Mesendoderm (in vitro differentiated cells): ENCODE measurements around the gene ZBBX. TPM values are rescaled to one million over a fixed set of nuclear protein-coding genes. Genes with fewer than 3 reads are reported as not detected.
"Not testable (repeated sequence)": the region's sequence is repeated elsewhere in the genome, so short reads cannot be mapped to it uniquely, and the experiment has no call there.

ENCODE experiments used
- DNase-seq: peaks from one replicate; pipeline ENCODE4 v3.0.0; 2013
- H2AK5ac ChIP-seq: 2 replicates; pipeline ENCODE4 v1.6.1; 2013; ENCODE audit warnings: low read length, inconsistent platforms
- H2BK120ac ChIP-seq: 2 replicates; pipeline ENCODE4 v1.6.1; 2013; ENCODE audit warnings: low read depth, mild to moderate bottlenecking, low read length, moderate library complexity, mixed read lengths
- H2BK15ac ChIP-seq: replicated peaks from 2 replicates; pipeline ENCODE4 v1.6.1; 2013; ENCODE audit warnings: low read depth, mild to moderate bottlenecking, moderate library complexity
- H2BK5ac ChIP-seq: 2 replicates; pipeline ENCODE4 v1.6.1; 2013; ENCODE audit warnings: low read length, inconsistent platforms
- H3K18ac ChIP-seq: 2 replicates; pipeline ENCODE4 v1.6.1; 2013; ENCODE audit warnings: mild to moderate bottlenecking, low read length, mixed read lengths
- H3K23ac ChIP-seq: one replicate; pipeline ENCODE4 v1.6.1; 2013; ENCODE audit warnings: low read length
- H3K27ac ChIP-seq: 2 replicates; pipeline ENCODE4 v1.5.1; 2013; ENCODE audit warnings: low read depth, mild to moderate bottlenecking, inconsistent platforms, low read length, moderate library complexity
- H3K27me3 ChIP-seq: 2 replicates; pipeline ENCODE4 v1.6.1; 2013; ENCODE audit warnings: low read length, control low read depth, mild to moderate bottlenecking, inconsistent platforms; ENCODE audit not compliant: insufficient read depth, poor library complexity
- H3K36me3 ChIP-seq: 2 replicates; pipeline ENCODE4 v1.6.1; 2013; ENCODE audit warnings: low read length, inconsistent platforms; ENCODE audit not compliant: control insufficient read depth, insufficient read depth
- H3K4ac ChIP-seq: one replicate; pipeline ENCODE4 v1.6.1; 2013; ENCODE audit warnings: low read depth, mild to moderate bottlenecking, low read length, moderate library complexity
- H3K4me1 ChIP-seq: 2 replicates; pipeline ENCODE4 v1.6.1; 2013; ENCODE audit warnings: low read depth, low read length, inconsistent platforms; ENCODE audit not compliant: control insufficient read depth
- H3K4me2 ChIP-seq: 2 replicates; pipeline ENCODE4 v1.6.1; 2013; ENCODE audit warnings: low read length
- H3K4me3 ChIP-seq: 2 replicates; pipeline ENCODE4 v1.5.1; 2013; ENCODE audit warnings: mild to moderate bottlenecking, low read length
- H3K56ac ChIP-seq: one replicate; pipeline ENCODE4 v1.6.1; 2013; ENCODE audit warnings: low read length
- H3K79me1 ChIP-seq: 2 replicates; pipeline ENCODE4 v1.6.1; 2013; ENCODE audit warnings: low read length, inconsistent platforms
- H3K79me2 ChIP-seq: 2 replicates; pipeline ENCODE4 v1.6.1; 2013; ENCODE audit warnings: mild to moderate bottlenecking, low read length; ENCODE audit not compliant: control insufficient read depth, insufficient read depth
- H3K9ac ChIP-seq: 2 replicates; pipeline ENCODE4 v1.6.1; 2013; ENCODE audit warnings: low read length, inconsistent platforms
- H4K5ac ChIP-seq: one replicate; pipeline ENCODE4 v1.6.1; 2013; ENCODE audit warnings: low read length
- H4K8ac ChIP-seq: one replicate; pipeline ENCODE4 v1.6.1; 2013; ENCODE audit warnings: low read depth, mild to moderate bottlenecking, control low read depth, low read length, moderate library complexity
- WGBS: extraction: QIAGEN DNeasy Blood & Tissue Kit; methylation state at CpG from one replicate; pipeline ENCODE4 v1.1.7; 2013; ENCODE audit warnings: low lambda C conversion rate, missing lambda C conversion rate; ENCODE audit not compliant: insufficient coverage; ENCODE audit errors: extremely low coverage; 5-methylcytosine and 5-hydroxymethylcytosine counted together
- polyA plus RNA-seq, 2 experiments: library from polyadenylated mRNA; stranded (reverse); fragments of 200-250 nt; gene quantifications; one replicate each; pipeline ENCODE4 v1.2.3, GENCODE V29; 2013

ZBBX gene, protein sequence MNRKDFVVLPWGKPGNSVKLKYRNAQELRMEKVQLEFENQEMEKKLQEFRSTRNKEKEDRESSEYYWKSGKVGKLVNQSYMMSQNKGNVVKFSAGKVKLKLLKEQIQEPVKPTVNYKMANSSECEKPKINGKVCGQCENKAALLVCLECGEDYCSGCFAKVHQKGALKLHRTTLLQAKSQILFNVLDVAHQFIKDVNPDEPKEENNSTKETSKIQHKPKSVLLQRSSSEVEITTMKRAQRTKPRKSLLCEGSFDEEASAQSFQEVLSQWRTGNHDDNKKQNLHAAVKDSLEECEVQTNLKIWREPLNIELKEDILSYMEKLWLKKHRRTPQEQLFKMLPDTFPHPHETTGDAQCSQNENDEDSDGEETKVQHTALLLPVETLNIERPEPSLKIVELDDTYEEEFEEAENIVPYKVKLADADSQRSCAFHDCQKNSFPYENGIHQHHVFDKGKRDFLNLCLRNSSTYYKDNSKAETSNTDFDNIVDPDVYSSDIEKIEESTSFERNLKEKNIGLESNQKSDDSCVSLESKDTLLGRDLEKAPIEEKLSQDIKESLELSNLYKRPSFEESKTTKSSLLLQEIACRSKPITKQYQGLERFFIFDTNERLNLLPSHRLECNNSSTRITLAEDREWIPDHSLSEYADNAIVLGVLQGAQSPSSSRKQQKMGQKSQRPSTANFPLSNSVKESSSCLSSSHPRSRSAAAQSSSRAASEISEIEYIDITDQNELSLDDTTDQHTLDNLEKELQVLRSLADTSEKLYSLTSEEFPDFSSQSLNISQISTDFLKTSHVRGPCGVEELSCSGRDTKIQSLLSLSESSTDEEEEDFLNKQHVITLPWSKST
- 0.42 TPM for polyA plus RNA-seq (2013, experiment 1 of 2)
- 0.34 TPM for polyA plus RNA-seq (2013, experiment 2 of 2)

GRCh38 chr3:167380004-167380689 is at the start of gene ZBBX:
Gene ZBBX, minus strand, starts transcription at chr3:167380297. Its CDS starts 7,396 bp downstream, at chr3:167372901.
- Histone ChIP-seq H4K8ac (no peak within 1 kb of the TSS), H3K18ac (no peak within 1 kb of the TSS), H2BK5ac (no peak within 1 kb of the TSS), H3K23ac (no peak within 1 kb of the TSS), H3K27ac (no peak within 1 kb of the TSS), H3K9ac (peak within 1 kb of the TSS; percentile 33), H3K4me3 (peak within 1 kb of the TSS; percentile 49), H2BK15ac (no peak within 1 kb of the TSS), H2BK120ac (no peak within 1 kb of the TSS), H3K4me1 (no peaks in the 10 kb centered on the region), H3K27me3 (no peaks in the 10 kb centered on the region), H3K79me1 (no peaks in the 10 kb centered on the region), H3K36me3 (no peaks in the 10 kb centered on the region), H3K56ac (peak within 1 kb of the TSS; percentile 76), H3K4ac (no peak within 1 kb of the TSS), H4K5ac (no peak within 1 kb of the TSS), H3K4me2 (peak within 1 kb of the TSS; percentile 58), H2AK5ac (no peak within 1 kb of the TSS), H3K79me2 (no peaks in the 10 kb centered on the region)
- no CpG with 5 or more reads among the region's 28 CpGs for WGBS
- DNase-seq = peak; percentile 97

- not testable (repeated sequence) for H3K56ac ChIP-seq, H3K23ac ChIP-seq, H2BK120ac ChIP-seq, H3K27ac ChIP-seq, H3K79me1 ChIP-seq, H3K4me2 ChIP-seq, H3K4me1 ChIP-seq, H2BK5ac ChIP-seq, H3K4me3 ChIP-seq, H3K79me2 ChIP-seq, H3K9ac ChIP-seq, H4K8ac ChIP-seq, H2AK5ac ChIP-seq, H3K18ac ChIP-seq, H2BK15ac ChIP-seq, H4K5ac ChIP-seq, H3K36me3 ChIP-seq, H3K27me3 ChIP-seq, H3K4ac ChIP-seq
- WGBS = no CpG with 5 or more reads among the region's 3 CpGs
- DNase-seq = peak; percentile 14
Measured at GRCh38 chr3:167426962-167427361, 46.9 kb upstream of the ZBBX start.

DNA sequence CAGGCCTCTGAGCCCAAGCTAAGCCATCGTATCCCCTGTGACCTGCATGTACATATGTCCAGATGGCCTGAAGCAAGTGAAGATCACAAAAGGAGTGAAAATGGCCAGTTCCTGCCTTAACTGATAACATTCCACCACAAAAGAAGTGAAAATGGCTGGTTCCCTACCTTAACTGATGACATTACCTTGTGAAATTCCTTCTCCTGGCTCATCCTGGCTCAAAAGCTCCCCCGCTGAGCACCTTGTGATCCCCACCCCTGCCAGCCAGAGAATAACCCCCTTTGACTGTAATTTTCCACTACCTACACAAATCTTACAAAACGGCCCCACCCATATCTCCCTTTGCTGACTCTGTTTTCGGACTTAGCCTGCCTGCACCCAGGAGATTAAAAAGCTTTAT is 42.3 kb upstream of the ZBBX start:
- H3K36me3 ChIP-seq, H3K4me2 ChIP-seq, H2AK5ac ChIP-seq, H3K4ac ChIP-seq, H3K79me2 ChIP-seq, H3K79me1 ChIP-seq, H4K8ac ChIP-seq, H2BK120ac ChIP-seq, H3K23ac ChIP-seq, H3K4me3 ChIP-seq, H3K18ac ChIP-seq, H3K27me3 ChIP-seq, H4K5ac ChIP-seq, H2BK15ac ChIP-seq, H3K4me1 ChIP-seq: not testable (repeated sequence)
- Histone ChIP-seq H3K27ac (peak overlapping the region; percentile 83), H3K9ac (peak overlapping the region; percentile 39), H2BK5ac (peak overlapping the region; percentile 94), H3K56ac (peak overlapping the region; percentile 65)
- peak; percentile 83 for DNase-seq
- no CpG with 5 or more reads among the region's 4 CpGs for WGBS

GRCh38 chr3:167409611-167410010 is 29.5 kb upstream of the ZBBX start:
- H3K27ac ChIP-seq = no peak overlapping the region
- H2BK15ac ChIP-seq = no peak overlapping the region
- H3K4me3 ChIP-seq = no peak overlapping the region
- H3K56ac ChIP-seq = no peak overlapping the region
- DNase-seq = no peak
- H4K8ac ChIP-seq = no peak overlapping the region
- H4K5ac ChIP-seq = no peak overlapping the region
- H3K36me3 ChIP-seq = no peaks in the 10 kb centered on the region
- no peak overlapping the region for H3K23ac ChIP-seq
- no peak overlapping the region for H3K18ac ChIP-seq
- H3K4me2 ChIP-seq = no peak overlapping the region
- H3K79me2 ChIP-seq = no peaks in the 10 kb centered on the region
- no CpG with 5 or more reads among the region's 1 CpG for WGBS
- H3K79me1 ChIP-seq = no peaks in the 10 kb centered on the region
- no peak overlapping the region for H3K9ac ChIP-seq
- H2BK120ac ChIP-seq = no peak overlapping the region
- no peak overlapping the region for H2AK5ac ChIP-seq
- H3K27me3 ChIP-seq = no peaks in the 10 kb centered on the region
- H2BK5ac ChIP-seq = no peak overlapping the region
- no peaks in the 10 kb centered on the region for H3K4me1 ChIP-seq
- H3K4ac ChIP-seq = peak overlapping the region; percentile 16

DNA sequence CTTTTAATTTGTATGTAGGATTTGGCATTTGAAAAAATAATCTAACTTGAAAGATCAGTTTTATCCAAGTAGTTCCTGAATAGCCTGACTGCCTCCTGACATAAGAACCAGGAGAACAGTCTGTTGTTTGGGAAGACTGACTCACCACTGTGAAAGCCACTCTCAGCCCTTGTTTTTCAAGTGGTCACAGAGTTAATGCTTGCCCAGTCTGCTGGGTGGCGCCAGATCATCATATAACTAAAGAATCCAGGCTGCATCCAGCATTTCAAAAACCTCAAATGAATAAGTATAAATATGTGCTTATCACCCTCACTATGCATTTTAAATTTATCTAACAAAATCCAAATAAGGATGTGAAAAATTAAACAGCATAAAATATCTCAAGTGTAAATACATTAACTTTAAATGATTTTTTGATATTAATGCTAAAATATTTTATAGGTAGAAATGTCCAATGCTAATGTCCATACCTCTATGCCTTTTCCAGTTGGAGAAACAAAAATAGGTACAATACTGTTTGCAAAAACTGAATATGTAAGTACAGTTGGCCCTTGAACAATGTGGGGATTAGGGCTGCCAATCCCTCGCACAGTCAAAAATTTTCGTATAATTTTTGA is 26.9 kb upstream of the ZBBX start:
- Histone ChIP-seq H2AK5ac (no peak overlapping the region), H3K56ac (no peak overlapping the region), H3K4me3 (no peak overlapping the region), H2BK15ac (no peak overlapping the region), H3K4me1 (no peaks in the 10 kb centered on the region), H3K4ac (no peak overlapping the region), H2BK5ac (no peak overlapping the region), H3K4me2 (no peak overlapping the region), H4K5ac (no peak overlapping the region), H3K9ac (no peak overlapping the region), H2BK120ac (no peak overlapping the region), H3K18ac (no peak overlapping the region), H3K79me1 (no peaks in the 10 kb centered on the region), H3K79me2 (no peaks in the 10 kb centered on the region), H4K8ac (no peak overlapping the region), H3K36me3 (no peaks in the 10 kb centered on the region), H3K27ac (no peak overlapping the region), H3K23ac (no peak overlapping the region), H3K27me3 (no peaks in the 10 kb centered on the region)
- WGBS = no CpG with 5 or more reads among the region's 3 CpGs
- peak; percentile 90 for DNase-seq
